Stimulated activated CD4-positive, alpha-beta T cell treated with anti-CD3 and anti-CD28 coated beads, Interleukin-15, amount 100 ng/mL, for 48 hours (primary cell): ENCODE results near the gene DYNLT2.

Source experiments
- DNase-seq, 2 donors: peaks; one replicate each; pipeline ENCODE4 v3.0.0-alpha.2; 2020; ENCODE audit warnings: low read depth in 2 of 2

DYNLT2 gene

DNA sequence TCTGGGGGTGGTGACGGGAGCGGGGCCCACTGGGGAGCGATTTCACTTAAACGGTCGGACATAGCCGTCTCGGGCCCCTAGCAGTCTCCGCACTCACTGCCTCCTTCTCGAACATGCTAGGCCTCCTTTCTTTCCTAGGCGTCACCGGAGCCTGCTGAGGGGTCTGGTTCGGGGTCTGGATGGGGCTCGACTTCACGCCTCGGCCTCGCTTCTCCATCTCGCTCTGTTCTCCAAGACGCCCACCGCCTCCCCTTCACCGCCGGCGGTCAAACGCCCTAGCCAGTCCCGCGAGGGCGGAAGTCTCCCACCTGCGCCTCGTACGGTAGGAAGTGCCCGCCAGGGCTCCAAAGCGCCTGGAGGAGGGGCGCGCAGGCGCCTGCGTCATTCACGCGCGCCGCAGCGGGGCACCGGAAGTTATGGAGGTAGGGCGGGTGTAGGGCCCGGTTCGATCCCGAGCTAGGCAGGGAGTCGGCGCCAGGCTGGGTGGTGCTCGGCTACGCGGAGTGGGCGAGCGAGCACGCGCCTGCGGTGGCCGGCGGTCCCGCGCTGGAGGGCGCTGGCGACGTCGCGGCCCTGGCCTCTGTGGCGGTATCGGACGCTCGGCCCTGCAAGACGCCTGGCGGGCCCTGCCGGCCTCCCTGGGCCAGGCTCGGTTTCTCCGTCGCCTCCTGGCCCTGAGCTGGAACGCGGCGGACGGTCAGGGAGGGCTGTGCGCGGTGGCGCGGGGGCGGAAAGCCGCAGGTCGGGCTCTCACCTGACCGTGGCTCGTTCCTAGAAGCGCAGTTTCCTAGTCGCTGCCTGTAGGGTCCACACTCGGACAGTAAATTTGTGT, at the start of gene DYNLT2, which contains the start of gene ERMARD:
DYNLT2 (minus strand) TSS at position 331 of the 832 bp plus-strand sequence; CDS start at position 217, 114 bp downstream.
ERMARD (plus strand) TSS at position 381 of the 832 bp plus-strand sequence; CDS start at position 417, 36 bp downstream.
- peak; percentile 89 to 91 for DNase-seq

GRCh38 chr6:169800668-169801395, 49.5 kb upstream of the DYNLT2 start:
- no peak for DNase-seq

DNA sequence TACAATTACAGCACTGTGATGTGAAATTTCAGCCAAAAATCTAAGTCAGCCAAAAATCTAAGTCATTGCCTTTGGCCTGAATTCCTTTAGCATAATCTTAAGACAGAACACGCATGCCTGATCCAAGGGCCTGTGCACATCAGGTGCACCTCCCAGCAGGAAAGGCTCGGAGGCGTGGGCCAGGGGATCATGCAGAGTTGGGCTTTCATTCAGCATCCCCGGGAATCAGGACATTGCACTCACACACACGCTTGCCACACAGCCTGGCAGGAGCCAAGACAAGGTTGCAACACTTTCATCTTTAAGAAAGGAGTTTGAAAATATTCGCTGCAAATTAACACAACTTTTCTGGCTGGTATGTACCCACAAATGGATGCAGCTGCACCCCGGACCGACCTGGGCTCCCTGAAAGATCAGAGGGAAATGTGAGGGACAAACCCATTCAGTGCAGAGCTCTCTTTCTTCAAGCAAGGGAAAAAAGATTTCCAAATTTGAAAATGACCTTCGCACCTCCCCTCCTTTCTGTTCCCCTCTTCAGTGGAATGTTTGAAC, 48.8 kb upstream of the DYNLT2 start:
- DNase-seq = no peak

DNA sequence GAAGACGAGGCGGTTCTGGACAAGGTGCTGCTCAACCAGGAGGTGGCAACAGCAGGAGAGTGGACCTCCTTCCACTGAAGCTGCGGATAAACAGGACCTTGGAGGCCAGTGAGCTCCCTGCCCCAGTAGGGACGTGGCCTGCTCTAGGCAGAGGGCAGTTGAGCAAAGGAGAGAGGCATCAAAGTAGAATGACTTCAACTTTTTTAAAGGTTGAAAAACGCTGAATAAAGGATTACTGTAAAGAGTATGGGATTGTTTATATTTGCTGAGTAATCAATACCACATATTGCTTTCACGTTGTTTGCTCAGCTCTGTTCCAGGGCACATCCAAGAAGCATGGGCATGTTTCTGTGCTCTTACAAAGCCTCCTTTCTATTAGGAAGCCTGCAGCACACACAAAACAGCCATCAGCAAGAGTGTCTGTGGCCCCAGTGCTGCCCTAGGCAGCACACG, 48.1 kb upstream of the DYNLT2 start:
- no peak for DNase-seq

GRCh38 chr6:169798764-169799473, 47.5 kb upstream of the DYNLT2 start:
- no peak for DNase-seq

GRCh38 chr6:169795196-169795595, 43.8 kb upstream of the DYNLT2 start:
- no peak for DNase-seq

DNA sequence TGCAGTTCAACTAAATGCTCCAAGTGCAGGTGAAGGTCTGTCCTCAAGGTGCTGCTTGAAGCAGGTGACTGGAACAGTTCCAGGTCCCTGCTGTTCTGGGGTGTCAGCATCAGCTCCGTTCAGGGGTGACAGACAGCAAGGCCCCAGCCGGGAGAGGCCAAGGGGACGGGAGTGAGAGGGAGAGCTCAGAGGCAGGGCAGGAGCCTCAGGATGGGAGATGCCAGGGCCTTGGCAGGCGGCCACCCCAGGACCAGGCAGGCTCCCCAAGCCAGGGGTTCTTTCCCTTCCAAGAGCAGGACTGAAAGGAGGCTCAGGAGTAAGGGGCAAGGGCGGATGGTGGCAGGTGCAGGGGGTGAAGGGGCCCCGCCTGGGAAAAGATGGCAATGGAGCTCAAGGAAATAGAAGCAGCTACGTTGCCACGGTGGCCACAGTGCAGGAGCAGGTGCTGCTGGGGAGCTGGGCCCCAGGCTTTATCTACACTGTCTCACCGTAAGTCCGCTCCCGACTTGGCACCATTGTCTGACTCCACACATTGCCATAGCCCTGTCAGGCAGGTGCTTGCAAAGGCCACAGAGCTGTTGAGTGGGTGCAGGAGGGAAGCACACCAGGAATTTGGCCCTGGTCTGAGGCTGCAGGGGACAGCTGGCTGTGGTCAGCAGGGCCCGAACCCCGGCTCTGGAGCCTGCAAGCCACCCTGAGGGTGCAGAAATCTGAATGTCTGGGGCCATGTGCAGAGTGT, 43.1 kb upstream of the DYNLT2 start:
- no peak for DNase-seq

GRCh38 chr6:169793408-169793807, 42.0 kb upstream of the DYNLT2 start:
- DNase-seq = no peak

DNA sequence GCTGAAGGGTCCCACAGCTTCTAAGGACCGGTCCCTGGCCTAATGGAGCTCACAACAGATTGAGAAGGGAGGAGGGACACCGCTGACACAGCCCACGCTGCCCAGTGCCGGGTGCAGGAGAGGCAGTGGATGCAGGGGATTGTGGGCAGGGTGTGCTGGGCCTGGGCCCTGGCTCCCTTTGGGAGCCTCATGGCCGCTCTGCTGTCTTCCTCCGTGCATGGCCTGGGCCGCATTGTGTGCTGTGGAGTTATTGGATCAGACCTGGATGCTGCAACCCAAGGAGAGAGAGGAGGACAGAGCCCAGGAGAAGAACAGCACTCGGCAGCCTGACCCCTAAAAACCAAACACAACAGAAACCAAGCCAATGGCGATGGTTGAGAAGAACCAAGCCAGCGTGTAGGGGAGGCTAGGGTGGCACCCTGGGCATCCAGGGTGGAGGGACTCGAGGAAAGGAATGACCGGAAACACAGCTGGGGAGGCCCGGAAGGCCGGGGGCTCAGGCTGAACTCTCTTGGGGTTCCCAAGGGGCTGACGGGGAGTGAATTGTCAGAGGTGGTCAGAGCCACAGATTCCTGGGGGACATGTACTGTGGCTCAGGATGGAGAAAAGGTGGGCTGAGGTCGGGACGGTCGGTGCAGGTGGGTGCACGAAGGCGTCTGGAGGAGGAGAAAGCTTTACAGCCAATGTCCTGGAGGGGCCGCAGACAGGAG, 41.1 kb upstream of the DYNLT2 start:
- DNase-seq = no peak

DNA sequence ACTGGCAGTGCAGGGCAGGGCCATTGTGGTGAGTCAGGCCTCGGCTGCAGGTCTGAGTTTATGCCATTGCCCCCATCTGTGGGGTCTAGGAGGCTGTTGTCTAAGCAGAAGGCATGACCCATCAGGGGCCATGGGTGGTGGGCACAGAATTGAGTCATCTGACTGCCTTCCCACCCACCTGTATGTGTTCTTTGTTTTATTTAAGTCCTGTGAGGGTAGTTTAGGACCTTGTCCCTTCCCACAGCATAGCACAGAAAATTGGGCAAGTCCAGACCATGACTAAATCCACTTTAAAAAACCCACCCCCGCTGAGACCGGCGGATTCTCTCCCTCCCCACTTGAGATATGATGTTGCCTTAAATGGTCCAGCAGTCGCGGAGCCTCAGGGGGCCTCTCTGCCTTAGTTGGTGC, 40.4 kb upstream of the DYNLT2 start:
- DNase-seq = no peak

DNA sequence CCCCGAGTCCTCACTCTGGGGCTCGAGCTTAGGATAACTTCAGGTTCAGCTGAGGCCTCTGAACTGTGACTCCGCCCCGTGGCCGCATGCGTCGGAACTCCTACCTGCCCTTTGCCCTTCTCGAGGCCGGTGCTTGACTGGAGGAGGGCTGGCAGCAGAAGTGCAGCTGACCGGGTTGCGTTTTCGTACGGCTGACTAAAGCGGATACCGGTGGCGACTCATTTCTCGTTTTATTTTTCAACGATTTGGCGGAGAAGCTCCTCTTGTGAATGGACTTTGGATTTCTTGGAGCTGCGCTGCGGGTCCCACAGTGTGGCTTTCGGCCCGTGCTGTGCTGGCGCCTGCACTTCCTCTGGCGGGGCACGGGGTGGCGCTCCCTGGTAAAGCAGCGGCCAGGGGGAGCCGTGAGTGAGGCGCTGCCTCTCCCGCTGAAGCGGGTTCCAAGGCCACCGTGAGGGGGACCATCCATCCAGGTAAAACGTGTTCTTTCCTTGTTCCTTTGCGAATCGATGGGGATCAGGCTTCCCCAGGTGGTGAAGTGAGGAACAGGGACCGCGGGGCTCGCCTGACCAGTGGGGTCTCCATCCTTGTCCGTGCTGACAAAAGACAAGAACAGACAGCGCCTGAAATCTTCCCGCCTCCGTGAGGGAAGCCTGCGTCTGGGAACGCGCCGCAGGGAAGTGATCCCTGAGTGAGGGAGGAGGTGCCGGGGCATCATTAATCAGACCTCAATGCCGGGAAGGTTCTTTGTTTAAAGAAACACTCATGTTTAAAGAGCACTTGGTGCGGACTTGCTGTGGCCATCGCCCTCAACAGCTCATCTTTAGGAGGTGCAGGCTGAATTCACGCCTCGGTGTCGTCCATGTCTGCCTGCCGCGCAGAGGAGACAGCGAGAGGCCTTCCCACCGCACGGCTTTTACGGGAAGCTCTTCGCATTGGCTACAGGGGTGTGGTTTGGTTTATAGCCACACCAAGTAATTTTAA, 38.9 kb upstream of the DYNLT2 start:
- DNase-seq = peak; percentile 58 to 69

- no peak for DNase-seq
These were observed 38.0 kb upstream of the DYNLT2 start for GRCh38 chr6:169789146-169789943.

DNA sequence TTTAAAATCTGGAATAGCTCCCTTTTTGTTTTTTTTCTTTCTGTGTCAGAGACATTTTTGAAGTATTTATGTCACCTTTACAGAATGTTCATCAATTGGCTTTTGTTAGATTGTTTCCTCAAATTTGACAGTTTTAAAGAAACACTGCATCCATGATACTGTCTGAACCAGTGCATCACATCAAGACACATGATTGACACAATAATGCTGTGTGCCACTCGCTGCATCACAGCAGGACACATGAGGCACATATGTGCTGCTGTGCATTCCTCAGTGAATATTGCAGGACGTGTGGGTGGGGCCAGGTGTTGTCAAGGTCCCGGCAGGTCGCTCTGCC, 37.4 kb upstream of the DYNLT2 start:
- no peak for DNase-seq

- no peak for DNase-seq
These were observed 36.4 kb upstream of the DYNLT2 start for GRCh38 chr6:169787797-169788196.

- no peak for DNase-seq
These were observed 35.0 kb upstream of the DYNLT2 start for GRCh38 chr6:169786349-169786748.

GRCh38 chr6:169785566-169785965, 34.2 kb upstream of the DYNLT2 start:
- DNase-seq = no peak

DNA sequence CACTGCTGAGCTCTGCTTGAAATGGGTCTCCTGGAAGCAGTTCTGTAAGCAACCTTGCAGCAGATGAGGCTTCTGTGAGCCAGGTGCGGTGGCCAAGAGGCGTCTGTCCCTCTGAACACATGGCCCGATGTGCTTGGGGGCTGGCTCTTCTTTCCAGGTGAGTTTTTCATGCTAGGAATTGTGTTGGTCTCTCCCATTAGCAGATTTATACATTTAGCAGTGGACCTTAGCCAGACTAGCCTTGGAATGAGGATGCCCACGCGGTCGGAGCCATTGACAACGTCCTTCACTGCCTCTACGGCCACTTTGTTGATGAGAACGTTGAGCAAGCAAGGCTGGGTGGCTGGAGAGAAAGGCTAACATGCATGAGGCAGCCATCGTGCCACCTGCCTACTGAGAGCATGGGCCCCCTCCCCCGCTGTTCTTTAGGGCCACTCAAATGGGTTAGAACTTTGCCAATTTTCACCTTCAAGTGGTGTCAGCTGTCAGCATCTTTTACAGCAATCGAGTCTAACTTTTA, 33.5 kb upstream of the DYNLT2 start:
- DNase-seq = no peak
